ENCODE data around the gene WWTR1. TPM values are rescaled to one million over a fixed set of nuclear protein-coding genes. Genes with fewer than 3 reads are reported as not detected.

Gene WWTR1
- total and polyA plus RNA-seq, 3 donors from 2014 or later = 19.4 to 47.0 (median 46.5) TPM

GRCh38 chr3:149577801-149578200, 80.0 kb downstream of the WWTR1 start:
- H3K9me3 ChIP-seq = no peaks in the 10 kb centered on the region
- H3K4me1 ChIP-seq = peaks cover 31% of the 10 kb centered on the region
- DNase-seq = no peak
- no peaks in the 10 kb centered on the region for H3K27me3 ChIP-seq
- H3K27ac ChIP-seq = no peak overlapping the region
- intact Hi-C loops (cut with DNase I; ENCODE audit: low total_unique reads) = no loop called here
- 83 to 94% methylated on average over 2 of the region's 2 CpGs for WGBS, 2 donors
- TF ChIP-seq POLR2A (IDR thresholded peaks at IDR 0.05) (no peak), CTCF (IDR thresholded peaks at IDR 0.05) (no peak)
- H3K4me3 ChIP-seq = no peak overlapping the region
- H3K36me3 ChIP-seq (ENCODE audit: low read depth, missing control alignments) = no peaks in the 10 kb centered on the region

DNA sequence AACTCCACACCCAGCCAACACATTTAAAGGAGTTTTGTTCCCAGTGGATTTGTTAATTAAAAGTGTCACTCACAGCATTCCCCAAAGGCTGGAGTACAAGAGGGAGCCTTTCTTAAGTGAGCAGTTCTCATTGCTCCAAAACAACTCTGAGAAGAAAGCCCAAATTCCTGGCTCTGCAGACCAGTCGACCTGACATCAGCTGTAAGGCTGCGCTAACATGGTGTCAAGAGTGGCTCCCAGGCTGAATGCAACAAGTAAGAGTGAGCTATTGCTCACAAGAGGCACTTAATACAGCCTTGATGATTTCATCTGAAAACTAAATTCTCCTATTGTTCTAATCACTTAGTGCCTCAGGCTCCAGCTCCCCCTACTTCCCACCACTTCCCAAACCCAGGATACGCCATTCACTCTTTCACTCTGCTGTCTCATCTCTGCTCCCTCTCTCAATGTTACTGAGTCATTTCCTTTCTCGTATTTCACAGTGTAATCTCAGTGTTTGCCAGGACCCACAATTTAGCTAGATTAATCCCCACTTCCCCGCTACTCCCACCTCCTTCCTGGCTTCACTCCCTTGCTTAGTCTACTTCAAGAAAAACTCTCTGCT, 81.8 kb downstream of the WWTR1 start:
- H3K27ac ChIP-seq = peak overlapping the region; percentile 28 to 29
- TF ChIP-seq CTCF (IDR thresholded peaks at IDR 0.05) (no peak), POLR2A (IDR thresholded peaks at IDR 0.05) (no peak)
- peaks cover 31% of the 10 kb centered on the region for H3K4me1 ChIP-seq
- H3K9me3 ChIP-seq = no peaks in the 10 kb centered on the region
- no peak for DNase-seq
- intact Hi-C loops (cut with DNase I; ENCODE audit: low total_unique reads) = no loop called here
- H3K4me3 ChIP-seq = no peak overlapping the region
- H3K27me3 ChIP-seq = no peaks in the 10 kb centered on the region
- 32 to 39% methylated on average over 5 of the region's 5 CpGs for WGBS, 2 donors
- H3K36me3 ChIP-seq (ENCODE audit: low read depth, missing control alignments) = no peaks in the 10 kb centered on the region

- DNase-seq = peak; percentile 23
- WGBS, 2 donors = 29 to 32% methylated on average over 7 of the region's 7 CpGs
- intact Hi-C loops (cut with DNase I; ENCODE audit: low total_unique reads) = no loop called here
Measured at GRCh38 chr3:149575213-149575960, 82.4 kb downstream of the WWTR1 start.

DNA sequence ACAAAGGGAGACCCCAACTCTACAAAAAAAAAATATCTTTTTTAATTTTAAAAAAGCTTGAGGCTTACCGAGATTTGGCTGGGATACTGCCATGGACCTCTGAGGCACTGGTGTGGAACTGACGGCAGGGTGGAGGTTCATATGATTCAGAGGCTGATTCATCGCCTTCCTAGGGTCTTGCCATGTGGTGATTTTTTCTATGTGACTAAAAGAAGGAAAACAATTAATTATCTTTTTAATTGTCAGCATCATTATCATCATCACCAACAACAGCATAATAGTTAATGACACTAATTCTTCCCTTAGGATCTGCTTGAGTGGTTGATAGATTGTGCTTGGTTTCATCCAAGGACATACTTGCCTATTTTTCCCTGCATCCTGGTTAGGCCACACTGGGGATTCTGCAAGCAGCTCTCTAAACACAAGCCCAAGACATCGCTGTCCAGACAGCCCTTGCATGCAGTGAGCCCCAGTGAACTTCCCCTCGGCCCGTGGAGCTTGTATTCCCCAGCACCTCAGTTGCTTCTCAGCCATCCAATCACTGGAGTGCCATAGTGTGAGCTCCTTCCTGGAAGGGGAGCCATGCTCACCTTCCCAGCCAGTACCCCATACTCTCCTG, 84.9 kb downstream of the WWTR1 start:
- WGBS, 2 donors = 77 to 86% methylated on average over 6 of the region's 6 CpGs
- Histone ChIP-seq H3K9me3 (no peaks in the 10 kb centered on the region), H3K4me3 (no peak overlapping the region), H3K4me1 (peaks cover 26% of the 10 kb centered on the region), H3K27me3 (no peaks in the 10 kb centered on the region), H3K36me3 (ENCODE audit: low read depth, missing control alignments) (no peaks in the 10 kb centered on the region), H3K27ac (no peak overlapping the region)
- TF ChIP-seq POLR2A (IDR thresholded peaks at IDR 0.05) (no peak), CTCF (IDR thresholded peaks at IDR 0.05) (no peak)
- no peak for DNase-seq
- intact Hi-C loops (cut with DNase I; ENCODE audit: low total_unique reads) = no loop called here

More at GRCh38 chr3:149575213-149575960, 82.4 kb downstream of the WWTR1 start:
- TF ChIP-seq CTCF (IDR thresholded peaks at IDR 0.05) = no peak
- TF ChIP-seq POLR2A (IDR thresholded peaks at IDR 0.05) = no peak
- Histone ChIP-seq H3K4me1 (peaks cover 31% of the 10 kb centered on the region), H3K36me3 (ENCODE audit: low read depth, missing control alignments) (no peaks in the 10 kb centered on the region), H3K4me3 (no peak overlapping the region), H3K9me3 (no peaks in the 10 kb centered on the region), H3K27ac (peak overlapping the region; percentile 28 to 29), H3K27me3 (no peaks in the 10 kb centered on the region)

Measured in testis (tissue), 3 donors.